ENCODE results near the gene NUP50.

The NUP50 gene

GRCh38 chr22:45208696-45208992 lies 44.9 kb downstream of the NUP50 start:
- no peak for DNase-seq (ENCODE audit: low spot score)
- FAIRE-seq = no peak

DNA sequence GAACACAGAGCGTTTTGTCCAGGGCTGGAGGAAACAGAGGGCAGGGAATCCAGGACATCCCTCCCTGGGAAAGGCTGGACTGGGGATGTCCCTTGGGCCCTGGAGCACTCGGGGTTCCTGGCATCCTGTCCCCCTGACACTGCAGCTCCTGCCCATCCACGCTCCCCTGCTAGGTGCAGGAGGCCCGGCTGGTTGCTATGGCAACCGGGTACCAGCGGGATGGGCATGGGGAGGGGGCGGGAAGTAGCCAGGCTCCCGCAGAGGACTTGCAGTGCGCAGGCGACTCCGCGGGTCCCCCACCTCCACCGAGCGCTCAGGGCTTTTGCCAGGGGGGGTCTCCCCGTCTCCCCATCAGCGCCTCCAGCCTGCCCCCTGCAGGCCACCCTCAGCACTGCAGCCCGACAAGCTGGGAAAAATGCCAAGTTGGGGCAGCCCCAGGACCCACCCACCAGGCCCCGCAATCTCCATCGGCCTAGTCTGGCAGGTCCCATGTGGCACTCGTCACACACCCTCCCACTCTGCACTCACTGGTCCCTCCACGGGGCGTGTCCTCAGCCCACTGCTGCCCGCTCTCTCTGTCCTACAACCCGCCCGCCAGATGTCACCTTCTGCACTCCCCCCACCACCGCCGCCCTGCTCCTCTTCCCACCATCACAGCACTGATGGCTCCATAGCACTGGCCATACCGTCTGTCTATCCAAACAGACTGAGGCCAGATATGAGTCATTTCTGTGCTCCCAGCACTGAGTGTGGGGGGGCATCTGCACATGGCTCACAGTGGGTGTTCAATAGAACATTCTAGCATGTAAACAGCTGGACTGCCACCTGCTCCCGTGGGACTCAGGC lies 45.5 kb downstream of the NUP50 start:
- DNase-seq (ENCODE audit: low spot score) (peak; percentile 73), FAIRE-seq (peak; percentile 98)

DNA sequence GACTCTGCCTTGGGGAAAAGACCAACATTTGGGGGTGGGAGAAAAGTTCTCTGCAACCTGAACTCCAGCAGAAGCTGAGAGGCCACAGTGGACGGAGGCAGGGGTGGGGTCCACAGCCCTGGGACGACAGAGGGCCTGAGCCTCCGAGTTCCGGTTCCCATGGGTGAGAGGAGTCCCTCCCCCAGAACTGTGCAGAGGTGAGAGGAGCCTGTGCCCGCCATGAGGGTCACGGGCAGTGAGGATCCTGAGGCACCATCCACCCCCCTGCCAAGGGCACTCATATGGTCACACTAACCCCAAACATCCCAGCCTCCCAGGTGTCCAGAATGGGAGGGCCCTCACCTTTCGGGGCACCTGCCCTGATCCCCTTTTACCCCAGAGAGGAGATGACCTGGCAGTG lies 46.4 kb downstream of the NUP50 start:
- FAIRE-seq (no peak), DNase-seq (ENCODE audit: low spot score) (no peak)

GRCh38 chr22:45210577-45210976 lies 46.9 kb downstream of the NUP50 start:
- DNase-seq (ENCODE audit: low spot score) (no peak), FAIRE-seq (peak; percentile 48)

DNA sequence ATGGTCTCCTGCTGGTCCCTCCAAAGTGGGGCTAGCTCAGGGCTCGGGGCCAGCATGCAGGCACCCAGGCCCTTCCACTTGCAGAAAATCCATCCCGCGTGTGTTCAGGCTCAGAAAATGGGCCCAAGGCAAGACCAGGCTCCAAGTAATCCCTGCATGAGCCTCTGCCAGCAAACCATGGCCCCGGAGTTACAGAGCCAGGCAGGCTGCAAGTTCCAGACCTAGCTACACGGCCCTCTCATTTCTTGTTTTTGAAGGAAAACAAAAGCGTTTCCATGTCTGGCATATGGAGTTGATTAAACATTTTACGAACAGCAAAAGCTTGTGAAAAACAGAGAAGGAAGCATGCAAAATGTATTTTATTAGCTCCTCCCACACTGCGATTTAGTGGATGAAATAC lies 47.3 kb downstream of the NUP50 start:
- no peak for FAIRE-seq
- DNase-seq (ENCODE audit: low spot score) = no peak

GRCh38 chr22:45211435-45211834 lies 47.7 kb downstream of the NUP50 start:
- FAIRE-seq (peak; percentile 85), DNase-seq (ENCODE audit: low spot score) (no peak)

GRCh38 chr22:45211848-45212247 lies 48.1 kb downstream of the NUP50 start:
- peak; percentile 62 for FAIRE-seq
- DNase-seq (ENCODE audit: low spot score) = no peak

- FAIRE-seq (no peak), DNase-seq (ENCODE audit: low spot score) (peak; percentile 93)
Observed at GRCh38 chr22:45212306-45212709, 48.6 kb downstream of the NUP50 start.

- DNase-seq (ENCODE audit: low spot score) (no peak), FAIRE-seq (peak; percentile 17)
Observed at GRCh38 chr22:45212992-45213751, 49.4 kb downstream of the NUP50 start.

- DNase-seq (ENCODE audit: low spot score) = no peak
- FAIRE-seq = no peak
Observed at GRCh38 chr22:45216133-45217003, 52.6 kb downstream of the NUP50 start.

GRCh38 chr22:45217345-45217744 lies 53.6 kb downstream of the NUP50 start:
- FAIRE-seq = peak; percentile 63

GRCh38 chr22:45217806-45218205 lies 54.1 kb downstream of the NUP50 start:
- no peak for FAIRE-seq
- no peak for DNase-seq (ENCODE audit: low spot score)

More at GRCh38 chr22:45217345-45217744, 53.6 kb downstream of the NUP50 start:
- no peak for DNase-seq (ENCODE audit: low spot score)

- DNase-seq (ENCODE audit: low spot score) (no peak), FAIRE-seq (peak; percentile 72)
Observed at GRCh38 chr22:45218976-45219375, 55.3 kb downstream of the NUP50 start.

- DNase-seq (ENCODE audit: low spot score) (no peak), FAIRE-seq (peak; percentile 13)
Observed at GRCh38 chr22:45221201-45221600, 57.5 kb downstream of the NUP50 start.

DNA sequence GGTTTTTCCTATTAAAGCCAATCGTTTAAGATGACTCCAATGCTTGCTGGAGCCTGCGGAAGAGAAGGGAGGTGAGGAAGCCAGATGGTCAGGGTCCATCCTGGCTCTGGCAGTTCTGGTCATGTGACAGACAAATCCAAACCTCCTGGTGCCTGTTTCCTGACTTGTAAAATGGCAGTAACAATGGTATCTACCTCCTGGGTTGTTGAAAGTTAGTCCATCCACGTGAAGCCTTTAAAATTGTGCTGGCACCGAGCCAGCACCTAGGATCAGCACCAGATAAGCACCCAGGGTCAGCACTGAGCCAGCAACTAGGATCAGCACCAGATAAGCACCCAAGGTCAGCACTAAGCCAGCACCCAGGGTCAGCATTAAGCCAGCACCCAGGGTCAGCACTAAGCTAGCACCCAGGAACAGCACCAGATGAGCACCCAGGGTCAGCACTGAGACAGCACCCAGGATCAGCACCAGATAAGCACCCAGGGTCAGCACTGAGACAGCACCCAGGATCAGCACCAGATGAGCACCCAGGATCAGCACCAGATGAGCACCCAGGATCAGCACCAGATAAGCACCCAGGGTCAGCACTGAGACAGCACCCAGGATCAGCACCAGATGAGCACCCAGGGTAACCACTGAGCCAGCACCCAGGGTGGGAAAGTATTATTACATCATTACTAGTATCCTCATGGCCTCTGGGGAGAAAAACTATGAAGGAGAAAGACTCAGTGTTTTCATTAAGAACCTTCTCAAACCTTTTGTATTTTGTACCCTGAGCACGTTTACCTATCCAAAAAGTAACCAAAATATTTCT lies 59.8 kb downstream of the NUP50 start:
- DNase-seq (ENCODE audit: low spot score) (no peak), FAIRE-seq (peak; percentile 71)

GRCh38 chr22:45224331-45224730 lies 60.6 kb downstream of the NUP50 start:
- FAIRE-seq (no peak), DNase-seq (ENCODE audit: low spot score) (no peak)

GRCh38 chr22:45224988-45225731 lies 61.4 kb downstream of the NUP50 start:
- no peak for DNase-seq (ENCODE audit: low spot score)
- no peak for FAIRE-seq

GRCh38 chr22:45225732-45226502 lies 62.2 kb downstream of the NUP50 start:
- FAIRE-seq = no peak
- DNase-seq (ENCODE audit: low spot score) = no peak

GRCh38 chr22:45226503-45227186 lies 62.9 kb downstream of the NUP50 start:
- DNase-seq (ENCODE audit: low spot score) = no peak
- no peak for FAIRE-seq
